Measurements from ENCODE around the gene ZNF548. TPM values are rescaled to one million over a fixed set of nuclear protein-coding genes. Genes with fewer than 3 reads are reported as not detected.

Gene ZNF548
- polyA plus RNA-seq, 1 donor (not counting 4 experiments of a cell fraction or from before 2014, with no cell fraction given), result 11.4 TPM

GRCh38 chr19:57441979-57442752 is 52.5 kb downstream of the ZNF548 start:
- H3K36me3 ChIP-seq (ENCODE audit: control insufficient read depth in 2 of 2, extremely low read depth in 1 of 2, insufficient read depth in 2 of 2, low read length in 2 of 2), result peaks cover 17 to 27% of the 10 kb centered on the region in 2 experiments
- no peaks in the 10 kb centered on the region for H3K4me1 ChIP-seq (ENCODE audit: control insufficient read depth, extremely low read depth, insufficient read depth, low read length)
- peaks cover 2% of the 10 kb centered on the region for H3K9me3 ChIP-seq (ENCODE audit: control insufficient read depth, low read depth, low read length)
- H3K9me1 ChIP-seq (ENCODE audit: control insufficient read depth, extremely low read depth, insufficient read depth, low read length), result no peaks in the 10 kb centered on the region
- DNase-seq (ENCODE audit: low read depth, low spot score), result no peak
- H3K4me3 ChIP-seq (ENCODE audit: control insufficient read depth in 2 of 3, extremely low read depth in 1 of 3, insufficient read depth in 2 of 3, low read depth in 1 of 3, low read length in 3 of 3), result no peak overlapping the region
- H3K4me2 ChIP-seq (ENCODE audit: control insufficient read depth, extremely low read depth, insufficient read depth, low read depth, low read length), result no peak overlapping the region
- H4K20me1 ChIP-seq (ENCODE audit: control insufficient read depth, extremely low read depth, insufficient read depth, low read length), result no peaks in the 10 kb centered on the region
- no peak for TF ChIP-seq EZH2 (IDR thresholded peaks at IDR 0.05; ENCODE audit: low read length)
- TF ChIP-seq, protein P1, sequence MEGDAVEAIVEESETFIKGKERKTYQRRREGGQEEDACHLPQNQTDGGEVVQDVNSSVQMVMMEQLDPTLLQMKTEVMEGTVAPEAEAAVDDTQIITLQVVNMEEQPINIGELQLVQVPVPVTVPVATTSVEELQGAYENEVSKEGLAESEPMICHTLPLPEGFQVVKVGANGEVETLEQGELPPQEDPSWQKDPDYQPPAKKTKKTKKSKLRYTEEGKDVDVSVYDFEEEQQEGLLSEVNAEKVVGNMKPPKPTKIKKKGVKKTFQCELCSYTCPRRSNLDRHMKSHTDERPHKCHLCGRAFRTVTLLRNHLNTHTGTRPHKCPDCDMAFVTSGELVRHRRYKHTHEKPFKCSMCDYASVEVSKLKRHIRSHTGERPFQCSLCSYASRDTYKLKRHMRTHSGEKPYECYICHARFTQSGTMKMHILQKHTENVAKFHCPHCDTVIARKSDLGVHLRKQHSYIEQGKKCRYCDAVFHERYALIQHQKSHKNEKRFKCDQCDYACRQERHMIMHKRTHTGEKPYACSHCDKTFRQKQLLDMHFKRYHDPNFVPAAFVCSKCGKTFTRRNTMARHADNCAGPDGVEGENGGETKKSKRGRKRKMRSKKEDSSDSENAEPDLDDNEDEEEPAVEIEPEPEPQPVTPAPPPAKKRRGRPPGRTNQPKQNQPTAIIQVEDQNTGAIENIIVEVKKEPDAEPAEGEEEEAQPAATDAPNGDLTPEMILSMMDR (optimal IDR thresholded peaks at IDR 0.05 in 1 of 3, IDR thresholded peaks at IDR 0.05 in 1 of 3, conservative IDR thresholded peaks at IDR 0.05 in 1 of 3; ENCODE audit: extremely low read depth in 1 of 3, insufficient read depth in 2 of 3, low read length in 3 of 3), result no peak
- H2AFZ ChIP-seq (ENCODE audit: control insufficient read depth, low read length), result no peak overlapping the region
- no peaks in the 10 kb centered on the region for H3K27me3 ChIP-seq (ENCODE audit: control insufficient read depth, extremely low read depth, insufficient read depth, low read length)
- no peak overlapping the region for H3K9ac ChIP-seq (ENCODE audit: control insufficient read depth, extremely low read depth, insufficient read depth, low read length)
- dilution Hi-C loops (cut with MboI; ENCODE audit: extremely low pct_ligation_motif_present, low sequenced_read_pairs), result no loop called here
- H3K79me2 ChIP-seq (ENCODE audit: control insufficient read depth, insufficient read depth, low read length), result peaks cover 53% of the 10 kb centered on the region
- FAIRE-seq, result no peak
- no peak overlapping the region for H3K27ac ChIP-seq (ENCODE audit: control insufficient read depth, insufficient read depth, low read length)

DNA sequence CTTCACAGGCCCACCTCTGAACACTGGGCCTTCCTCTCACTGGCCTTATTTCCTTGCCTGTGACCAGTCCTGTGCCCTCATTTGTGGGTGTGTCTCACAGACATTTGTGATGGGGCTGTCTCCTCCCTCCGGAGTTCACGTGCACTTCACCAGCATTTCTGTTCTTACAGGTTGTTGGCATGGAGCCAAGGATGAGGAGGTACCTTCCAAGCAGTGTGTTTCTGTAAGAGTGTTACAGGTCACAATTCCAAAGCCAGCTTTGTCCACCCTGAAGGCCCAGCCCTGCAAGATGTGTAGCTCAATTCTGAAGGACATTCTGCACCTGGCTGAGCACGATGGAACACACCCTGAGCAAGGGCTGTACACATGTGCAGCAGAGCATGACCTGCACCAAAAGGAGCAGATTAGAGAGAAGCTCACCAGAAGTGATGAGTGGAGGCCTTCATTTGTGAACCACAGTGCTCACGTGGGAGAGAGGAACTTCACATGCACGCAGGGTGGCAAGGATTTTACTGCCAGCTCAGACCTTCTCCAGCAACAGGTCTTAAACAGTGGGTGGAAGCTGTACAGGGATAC is 53.6 kb downstream of the ZNF548 start:
- Histone ChIP-seq H3K4me1 (ENCODE audit: control insufficient read depth, extremely low read depth, insufficient read depth, low read length) (no peaks in the 10 kb centered on the region), H3K9me1 (ENCODE audit: control insufficient read depth, extremely low read depth, insufficient read depth, low read length) (no peaks in the 10 kb centered on the region), H3K79me2 (ENCODE audit: control insufficient read depth, insufficient read depth, low read length) (peaks cover 45% of the 10 kb centered on the region), H2AFZ (ENCODE audit: control insufficient read depth, low read length) (no peak overlapping the region), H3K36me3 (ENCODE audit: control insufficient read depth in 2 of 2, extremely low read depth in 1 of 2, insufficient read depth in 2 of 2, low read length in 2 of 2) (peaks cover 17 to 25% of the 10 kb centered on the region in 2 experiments), H3K4me3 (ENCODE audit: control insufficient read depth in 2 of 3, extremely low read depth in 1 of 3, insufficient read depth in 2 of 3, low read depth in 1 of 3, low read length in 3 of 3) (no peak overlapping the region), H3K9me3 (ENCODE audit: control insufficient read depth, low read depth, low read length) (peaks cover 2% of the 10 kb centered on the region), H3K9ac (ENCODE audit: control insufficient read depth, extremely low read depth, insufficient read depth, low read length) (no peak overlapping the region), H3K4me2 (ENCODE audit: control insufficient read depth, extremely low read depth, insufficient read depth, low read depth, low read length) (no peak overlapping the region), H4K20me1 (ENCODE audit: control insufficient read depth, extremely low read depth, insufficient read depth, low read length) (no peaks in the 10 kb centered on the region), H3K27ac (ENCODE audit: control insufficient read depth, insufficient read depth, low read length) (no peak overlapping the region), H3K27me3 (ENCODE audit: control insufficient read depth, extremely low read depth, insufficient read depth, low read length) (no peaks in the 10 kb centered on the region)
- no peak for FAIRE-seq
- dilution Hi-C loops (cut with MboI; ENCODE audit: extremely low pct_ligation_motif_present, low sequenced_read_pairs), result no loop called here
- TF ChIP-seq EZH2 (IDR thresholded peaks at IDR 0.05; ENCODE audit: low read length), result no peak
- TF ChIP-seq, protein P1 (optimal IDR thresholded peaks at IDR 0.05 in 1 of 3, IDR thresholded peaks at IDR 0.05 in 1 of 3, conservative IDR thresholded peaks at IDR 0.05 in 1 of 3; ENCODE audit: extremely low read depth in 1 of 3, insufficient read depth in 2 of 3, low read length in 3 of 3), result no peak
- no peak for DNase-seq (ENCODE audit: low read depth, low spot score)
